Loucy (cell line): ENCODE data around the gene KRTCAP3.

Source experiments
- EZH2phosphoT487 ChIP-seq: fragments of 200-600 bp; IDR thresholded peaks from 2 replicates; pipeline ENCODE4 v1.6.1; 2018; ENCODE audit warnings: antibody characterized with exemption, mild to moderate bottlenecking, moderate library complexity, borderline replicate concordance
- TF ChIP-seq, protein P1 (sequence below): fragments of 200-600 bp; sonication (generic); conservative IDR thresholded peaks from 2 replicates; pipeline ENCODE4 v1.5.1; 2014; ENCODE audit warnings: mild to moderate bottlenecking, antibody characterized with exemption, low read length

DNA sequence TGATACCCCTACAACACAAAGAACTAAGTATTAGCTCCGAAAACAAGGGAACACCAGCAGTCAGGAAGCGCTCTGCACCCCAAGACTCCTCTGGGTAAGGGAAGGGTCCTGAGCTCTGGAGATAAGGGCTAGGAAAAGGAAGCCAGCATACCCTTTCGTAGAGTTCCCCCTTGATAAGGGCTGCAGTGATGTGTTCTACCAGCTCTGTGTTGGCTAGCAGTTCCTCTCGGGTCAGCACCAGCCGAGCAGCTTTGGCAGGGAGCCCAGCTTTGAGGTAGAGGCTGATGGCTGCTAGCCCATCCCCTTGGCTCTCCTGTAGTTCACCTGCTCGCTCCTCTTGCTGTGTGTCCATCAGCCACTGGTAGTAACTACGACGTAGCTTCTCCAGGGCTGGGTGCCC, 18.9 kb downstream of the KRTCAP3 start:
- TF ChIP-seq, protein P1, sequence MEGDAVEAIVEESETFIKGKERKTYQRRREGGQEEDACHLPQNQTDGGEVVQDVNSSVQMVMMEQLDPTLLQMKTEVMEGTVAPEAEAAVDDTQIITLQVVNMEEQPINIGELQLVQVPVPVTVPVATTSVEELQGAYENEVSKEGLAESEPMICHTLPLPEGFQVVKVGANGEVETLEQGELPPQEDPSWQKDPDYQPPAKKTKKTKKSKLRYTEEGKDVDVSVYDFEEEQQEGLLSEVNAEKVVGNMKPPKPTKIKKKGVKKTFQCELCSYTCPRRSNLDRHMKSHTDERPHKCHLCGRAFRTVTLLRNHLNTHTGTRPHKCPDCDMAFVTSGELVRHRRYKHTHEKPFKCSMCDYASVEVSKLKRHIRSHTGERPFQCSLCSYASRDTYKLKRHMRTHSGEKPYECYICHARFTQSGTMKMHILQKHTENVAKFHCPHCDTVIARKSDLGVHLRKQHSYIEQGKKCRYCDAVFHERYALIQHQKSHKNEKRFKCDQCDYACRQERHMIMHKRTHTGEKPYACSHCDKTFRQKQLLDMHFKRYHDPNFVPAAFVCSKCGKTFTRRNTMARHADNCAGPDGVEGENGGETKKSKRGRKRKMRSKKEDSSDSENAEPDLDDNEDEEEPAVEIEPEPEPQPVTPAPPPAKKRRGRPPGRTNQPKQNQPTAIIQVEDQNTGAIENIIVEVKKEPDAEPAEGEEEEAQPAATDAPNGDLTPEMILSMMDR = no peak
- TF ChIP-seq EZH2phosphoT487 = no peak
